Measurements from ENCODE around the gene GPA33. TPM values are rescaled to one million over a fixed set of nuclear protein-coding genes. Genes with fewer than 3 reads are reported as not detected.

GPA33 gene, protein sequence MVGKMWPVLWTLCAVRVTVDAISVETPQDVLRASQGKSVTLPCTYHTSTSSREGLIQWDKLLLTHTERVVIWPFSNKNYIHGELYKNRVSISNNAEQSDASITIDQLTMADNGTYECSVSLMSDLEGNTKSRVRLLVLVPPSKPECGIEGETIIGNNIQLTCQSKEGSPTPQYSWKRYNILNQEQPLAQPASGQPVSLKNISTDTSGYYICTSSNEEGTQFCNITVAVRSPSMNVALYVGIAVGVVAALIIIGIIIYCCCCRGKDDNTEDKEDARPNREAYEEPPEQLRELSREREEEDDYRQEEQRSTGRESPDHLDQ
- not detected for polyA plus RNA-seq (2012; ENCODE audit: insufficient read length, low read depth)

- no peak for TF ChIP-seq SIN3A (IDR thresholded peaks at IDR 0.05; ENCODE audit: borderline replicate concordance, insufficient read depth, low read length)
- no peak for TF ChIP-seq FOXP2 (optimal IDR thresholded peaks at IDR 0.05; ENCODE audit: borderline replicate concordance, extremely low read depth, extremely low read length, insufficient read depth)
- no peak for TF ChIP-seq TAF1 (IDR thresholded peaks at IDR 0.05; ENCODE audit: borderline replicate concordance, insufficient read depth, low read length)
- TF ChIP-seq, protein P1, sequence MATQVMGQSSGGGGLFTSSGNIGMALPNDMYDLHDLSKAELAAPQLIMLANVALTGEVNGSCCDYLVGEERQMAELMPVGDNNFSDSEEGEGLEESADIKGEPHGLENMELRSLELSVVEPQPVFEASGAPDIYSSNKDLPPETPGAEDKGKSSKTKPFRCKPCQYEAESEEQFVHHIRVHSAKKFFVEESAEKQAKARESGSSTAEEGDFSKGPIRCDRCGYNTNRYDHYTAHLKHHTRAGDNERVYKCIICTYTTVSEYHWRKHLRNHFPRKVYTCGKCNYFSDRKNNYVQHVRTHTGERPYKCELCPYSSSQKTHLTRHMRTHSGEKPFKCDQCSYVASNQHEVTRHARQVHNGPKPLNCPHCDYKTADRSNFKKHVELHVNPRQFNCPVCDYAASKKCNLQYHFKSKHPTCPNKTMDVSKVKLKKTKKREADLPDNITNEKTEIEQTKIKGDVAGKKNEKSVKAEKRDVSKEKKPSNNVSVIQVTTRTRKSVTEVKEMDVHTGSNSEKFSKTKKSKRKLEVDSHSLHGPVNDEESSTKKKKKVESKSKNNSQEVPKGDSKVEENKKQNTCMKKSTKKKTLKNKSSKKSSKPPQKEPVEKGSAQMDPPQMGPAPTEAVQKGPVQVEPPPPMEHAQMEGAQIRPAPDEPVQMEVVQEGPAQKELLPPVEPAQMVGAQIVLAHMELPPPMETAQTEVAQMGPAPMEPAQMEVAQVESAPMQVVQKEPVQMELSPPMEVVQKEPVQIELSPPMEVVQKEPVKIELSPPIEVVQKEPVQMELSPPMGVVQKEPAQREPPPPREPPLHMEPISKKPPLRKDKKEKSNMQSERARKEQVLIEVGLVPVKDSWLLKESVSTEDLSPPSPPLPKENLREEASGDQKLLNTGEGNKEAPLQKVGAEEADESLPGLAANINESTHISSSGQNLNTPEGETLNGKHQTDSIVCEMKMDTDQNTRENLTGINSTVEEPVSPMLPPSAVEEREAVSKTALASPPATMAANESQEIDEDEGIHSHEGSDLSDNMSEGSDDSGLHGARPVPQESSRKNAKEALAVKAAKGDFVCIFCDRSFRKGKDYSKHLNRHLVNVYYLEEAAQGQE (IDR thresholded peaks at IDR 0.05; ENCODE audit: insufficient read depth in 1 of 2, low read depth in 2 of 2, low read length in 2 of 2), result no peak
- no peak for TF ChIP-seq POLR2AphosphoS5 (IDR thresholded peaks at IDR 0.05; ENCODE audit: low read depth, low read length)
Measured at GRCh38 chr1:167090314-167090942, at the start of gene GPA33. Gene GPA33, minus strand, starts transcription at chr1:167090377. Its CDS starts 90 bp downstream, at chr1:167090287.

- TF ChIP-seq, protein P1 (IDR thresholded peaks at IDR 0.05; ENCODE audit: insufficient read depth in 1 of 2, low read depth in 2 of 2, low read length in 2 of 2), result no peak
- TF ChIP-seq TAF1 (IDR thresholded peaks at IDR 0.05; ENCODE audit: borderline replicate concordance, insufficient read depth, low read length) (no peak), FOXP2 (optimal IDR thresholded peaks at IDR 0.05; ENCODE audit: borderline replicate concordance, extremely low read depth, extremely low read length, insufficient read depth) (no peak), SIN3A (IDR thresholded peaks at IDR 0.05; ENCODE audit: borderline replicate concordance, insufficient read depth, low read length) (no peak), POLR2AphosphoS5 (IDR thresholded peaks at IDR 0.05; ENCODE audit: low read depth, low read length) (no peak)
Measured at GRCh38 chr1:167138703-167139102, 48.5 kb upstream of the GPA33 start.

- TF ChIP-seq TAF1 (IDR thresholded peaks at IDR 0.05; ENCODE audit: borderline replicate concordance, insufficient read depth, low read length), result no peak
- TF ChIP-seq FOXP2 (optimal IDR thresholded peaks at IDR 0.05; ENCODE audit: borderline replicate concordance, extremely low read depth, extremely low read length, insufficient read depth), result no peak
- TF ChIP-seq POLR2AphosphoS5 (IDR thresholded peaks at IDR 0.05; ENCODE audit: low read depth, low read length), result no peak
- TF ChIP-seq, protein P1 (IDR thresholded peaks at IDR 0.05; ENCODE audit: insufficient read depth in 1 of 2, low read depth in 2 of 2, low read length in 2 of 2), result no peak
- TF ChIP-seq SIN3A (IDR thresholded peaks at IDR 0.05; ENCODE audit: borderline replicate concordance, insufficient read depth, low read length), result no peak
Measured at GRCh38 chr1:167137793-167138510, 47.8 kb upstream of the GPA33 start.

- TF ChIP-seq FOXP2 (optimal IDR thresholded peaks at IDR 0.05; ENCODE audit: borderline replicate concordance, extremely low read depth, extremely low read length, insufficient read depth) (no peak), TAF1 (IDR thresholded peaks at IDR 0.05; ENCODE audit: borderline replicate concordance, insufficient read depth, low read length) (no peak), POLR2AphosphoS5 (IDR thresholded peaks at IDR 0.05; ENCODE audit: low read depth, low read length) (no peak), SIN3A (IDR thresholded peaks at IDR 0.05; ENCODE audit: borderline replicate concordance, insufficient read depth, low read length) (no peak)
- TF ChIP-seq, protein P1 (IDR thresholded peaks at IDR 0.05; ENCODE audit: insufficient read depth in 1 of 2, low read depth in 2 of 2, low read length in 2 of 2), result no peak
Measured at GRCh38 chr1:167137332-167137781, 47.2 kb upstream of the GPA33 start.
